Smooth muscle cell (in vitro differentiated cells): ENCODE data around the gene CFAP61. TPM values are rescaled to one million over a fixed set of nuclear protein-coding genes. Genes with fewer than 3 reads are reported as not detected.

Experiments
- DNase-seq: peaks from one replicate; lab custom pipeline; 2025; ENCODE audit not compliant: unreplicated experiment; lab: John Stamatoyannopoulos, UW
- H2AFZ ChIP-seq: fragments of 200-600 bp; sonication (generic); 2 replicates; pipeline ENCODE4 v1.6.0; 2016; ENCODE audit warnings: antibody characterized with exemption, low read depth, mild to moderate bottlenecking
- H3F3A ChIP-seq: fragments of 200-600 bp; sonication (generic); 2 replicates; pipeline ENCODE4 v1.6.0; 2017; ENCODE audit warnings: antibody characterized with exemption, low read depth
- H3K27ac ChIP-seq: fragments of 200-600 bp; sonication (generic); 2 replicates; pipeline ENCODE4 v1.5.1; 2016; ENCODE audit warnings: low read depth, mild to moderate bottlenecking
- H3K27me3 ChIP-seq: fragments of 200-600 bp; sonication (generic); 2 replicates; pipeline ENCODE4 v1.6.1; 2016; ENCODE audit warnings: low read depth, mild to moderate bottlenecking
- H3K36me3 ChIP-seq: fragments of 200-600 bp; sonication (generic); 2 replicates; pipeline ENCODE4 v1.5.1; 2016; ENCODE audit warnings: low read depth
- H3K4me1 ChIP-seq: fragments of 200-600 bp; sonication (generic); 2 replicates; pipeline ENCODE4 v1.5.1; 2016; ENCODE audit warnings: low read depth
- H3K4me2 ChIP-seq: fragments of 200-600 bp; sonication (generic); 2 replicates; pipeline ENCODE4 v1.6.0; 2016; ENCODE audit warnings: mild to moderate bottlenecking
- H3K4me3 ChIP-seq: fragments of 200-600 bp; sonication (generic); 2 replicates; pipeline ENCODE4 v1.5.1; 2016; ENCODE audit warnings: mild to moderate bottlenecking
- H3K79me2 ChIP-seq: fragments of 200-600 bp; sonication (generic); 2 replicates; pipeline ENCODE4 v1.6.0; 2016; ENCODE audit warnings: low read depth, mild to moderate bottlenecking
- H3K9ac ChIP-seq: fragments of 200-600 bp; sonication (generic); 2 replicates; pipeline ENCODE4 v1.6.0; 2016; ENCODE audit warnings: low read depth
- H3K9me3 ChIP-seq: fragments of 200-600 bp; sonication (generic); replicated peaks from 2 replicates; pipeline ENCODE4 v1.5.1; 2016; ENCODE audit warnings: low read depth
- H4K20me1 ChIP-seq: fragments of 200-600 bp; sonication (generic); 2 replicates; pipeline ENCODE4 v1.6.0; 2016; ENCODE audit warnings: low read depth
- WGBS: methylation state at CpG from one replicate; pipeline ENCODE4 v1.1.7; 2016; ENCODE audit warnings: low lambda C conversion rate; 5-methylcytosine and 5-hydroxymethylcytosine counted together
- polyA plus RNA-seq: library from polyadenylated mRNA; unstranded; fragments of >200 nt; fragmentation: Nextera tagmentation; extraction: Ambion mirVana; gene quantifications from 2 replicates; pipeline ENCODE4 v1.2.1, GENCODE V29; 2016
- total RNA-seq: library from RNA; depleted of rRNA; stranded (reverse); fragments of >200 nt; gene quantifications from 2 replicates; pipeline ENCODE4 v1.2.3, GENCODE V29; 2014
- TF ChIP-seq, protein P1 (sequence below): fragments of 200-600 bp; sonication (generic); IDR thresholded peaks from 2 replicates; pipeline ENCODE4 v1.5.1; 2017; ENCODE audit warnings: borderline replicate concordance, mild to moderate bottlenecking, antibody characterized with exemption; ENCODE audit not compliant: insufficient read depth, poor library complexity, severe bottlenecking

CFAP61 gene
- total and polyA plus RNA-seq, 2 experiments from 2014 or later: not detected

DNA sequence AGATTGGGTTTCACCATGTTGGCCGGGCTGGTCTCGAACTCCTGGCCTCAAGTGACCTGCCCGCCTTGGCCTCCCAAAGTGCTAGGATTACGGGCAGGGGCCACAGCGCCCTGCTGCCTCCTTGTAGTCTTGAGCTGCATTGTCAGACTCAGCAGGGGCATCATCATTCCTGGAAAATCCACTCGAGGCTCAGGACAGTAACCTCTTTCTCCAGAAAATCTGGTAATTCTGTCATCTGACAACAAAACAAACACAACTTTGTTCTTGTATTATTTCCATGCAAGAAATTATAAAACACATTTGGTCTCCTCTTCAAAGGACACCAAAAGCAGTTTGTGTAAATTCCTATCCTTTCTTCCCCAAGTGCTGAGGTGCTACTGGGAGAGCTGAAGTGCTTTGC, 178.4 kb downstream of the CFAP61 start:
- Histone ChIP-seq H3K4me2 (no peak overlapping the region), H3F3A (no peaks in the 10 kb centered on the region), H3K9ac (no peak overlapping the region), H3K27ac (no peak overlapping the region), H2AFZ (no peak overlapping the region), H3K4me3 (no peak overlapping the region), H3K36me3 (no peaks in the 10 kb centered on the region), H3K4me1 (no peaks in the 10 kb centered on the region), H4K20me1 (no peaks in the 10 kb centered on the region), H3K79me2 (no peaks in the 10 kb centered on the region), H3K9me3 (no peaks in the 10 kb centered on the region), H3K27me3 (peaks cover 6% of the 10 kb centered on the region)
- TF ChIP-seq, protein P1, sequence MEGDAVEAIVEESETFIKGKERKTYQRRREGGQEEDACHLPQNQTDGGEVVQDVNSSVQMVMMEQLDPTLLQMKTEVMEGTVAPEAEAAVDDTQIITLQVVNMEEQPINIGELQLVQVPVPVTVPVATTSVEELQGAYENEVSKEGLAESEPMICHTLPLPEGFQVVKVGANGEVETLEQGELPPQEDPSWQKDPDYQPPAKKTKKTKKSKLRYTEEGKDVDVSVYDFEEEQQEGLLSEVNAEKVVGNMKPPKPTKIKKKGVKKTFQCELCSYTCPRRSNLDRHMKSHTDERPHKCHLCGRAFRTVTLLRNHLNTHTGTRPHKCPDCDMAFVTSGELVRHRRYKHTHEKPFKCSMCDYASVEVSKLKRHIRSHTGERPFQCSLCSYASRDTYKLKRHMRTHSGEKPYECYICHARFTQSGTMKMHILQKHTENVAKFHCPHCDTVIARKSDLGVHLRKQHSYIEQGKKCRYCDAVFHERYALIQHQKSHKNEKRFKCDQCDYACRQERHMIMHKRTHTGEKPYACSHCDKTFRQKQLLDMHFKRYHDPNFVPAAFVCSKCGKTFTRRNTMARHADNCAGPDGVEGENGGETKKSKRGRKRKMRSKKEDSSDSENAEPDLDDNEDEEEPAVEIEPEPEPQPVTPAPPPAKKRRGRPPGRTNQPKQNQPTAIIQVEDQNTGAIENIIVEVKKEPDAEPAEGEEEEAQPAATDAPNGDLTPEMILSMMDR: no peak
- 94% methylated on average over 6 of the region's 6 CpGs for WGBS
- DNase-seq: no peak

GRCh38 chr20:20231528-20232298, 179.4 kb downstream of the CFAP61 start:
- H4K20me1 ChIP-seq: no peaks in the 10 kb centered on the region
- no peak overlapping the region for H3K4me2 ChIP-seq
- no peak overlapping the region for H3K9ac ChIP-seq
- H3K27ac ChIP-seq: no peak overlapping the region
- no peak overlapping the region for H3K4me3 ChIP-seq
- no peaks in the 10 kb centered on the region for H3K9me3 ChIP-seq
- H3K79me2 ChIP-seq: no peaks in the 10 kb centered on the region
- TF ChIP-seq, protein P1: no peak
- H3K27me3 ChIP-seq: peaks cover 6% of the 10 kb centered on the region
- DNase-seq: no peak
- no peaks in the 10 kb centered on the region for H3K36me3 ChIP-seq
- H2AFZ ChIP-seq: no peak overlapping the region
- no peaks in the 10 kb centered on the region for H3K4me1 ChIP-seq
- H3F3A ChIP-seq: no peaks in the 10 kb centered on the region
- 90% methylated on average over 11 of the region's 11 CpGs for WGBS

GRCh38 chr20:20233041-20233514, 180.7 kb downstream of the CFAP61 start:
- no peak overlapping the region for H3K27ac ChIP-seq
- TF ChIP-seq, protein P1: no peak
- H3K4me2 ChIP-seq: no peak overlapping the region
- H3F3A ChIP-seq: no peaks in the 10 kb centered on the region
- no peaks in the 10 kb centered on the region for H3K9me3 ChIP-seq
- WGBS: 75% methylated on average over 19 of the region's 19 CpGs
- H3K27me3 ChIP-seq: peaks cover 6% of the 10 kb centered on the region
- DNase-seq: no peak
- no peak overlapping the region for H2AFZ ChIP-seq
- H3K4me1 ChIP-seq: peaks cover 1% of the 10 kb centered on the region
- no peaks in the 10 kb centered on the region for H3K79me2 ChIP-seq
- no peaks in the 10 kb centered on the region for H3K36me3 ChIP-seq
- H3K4me3 ChIP-seq: no peak overlapping the region
- H3K9ac ChIP-seq: no peak overlapping the region
- H4K20me1 ChIP-seq: no peaks in the 10 kb centered on the region

DNA sequence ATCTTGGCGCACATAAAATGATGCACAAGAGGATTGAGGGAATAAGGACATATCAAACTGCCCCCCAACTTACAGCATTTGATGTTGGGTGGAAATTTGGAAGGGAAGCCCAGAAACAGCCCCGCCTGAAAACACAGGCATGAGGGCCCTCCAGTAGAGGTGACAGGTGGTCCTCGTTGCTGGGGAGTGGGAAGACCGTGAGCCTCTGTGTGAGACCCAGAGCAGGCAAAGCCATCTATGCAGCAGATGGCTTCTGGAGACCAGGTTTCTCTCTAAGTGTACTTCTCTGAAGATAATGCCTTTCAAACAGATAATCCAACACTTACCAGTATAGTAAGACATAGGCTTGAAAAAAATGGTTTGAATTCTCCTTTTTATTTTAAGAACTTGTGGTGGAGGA, 183.3 kb downstream of the CFAP61 start:
- no peaks in the 10 kb centered on the region for H4K20me1 ChIP-seq
- H3K4me2 ChIP-seq: no peak overlapping the region
- H3K79me2 ChIP-seq: no peaks in the 10 kb centered on the region
- H3K36me3 ChIP-seq: no peaks in the 10 kb centered on the region
- no peak overlapping the region for H2AFZ ChIP-seq
- H3K27ac ChIP-seq: no peak overlapping the region
- 85% methylated on average over 4 of the region's 4 CpGs for WGBS
- H3K9me3 ChIP-seq: no peaks in the 10 kb centered on the region
- no peaks in the 10 kb centered on the region for H3F3A ChIP-seq
- H3K4me1 ChIP-seq: peaks cover 12% of the 10 kb centered on the region
- H3K27me3 ChIP-seq: peaks cover 6% of the 10 kb centered on the region
- TF ChIP-seq, protein P1: no peak
- no peak for DNase-seq
- no peak overlapping the region for H3K9ac ChIP-seq
- no peak overlapping the region for H3K4me3 ChIP-seq
